HEK293 (cell line): ENCODE measurements around the gene INSL4.
A peak's percentile ranks its signal among the peaks of the same experiment; 100 is the strongest.

Experiments
- CTCF ChIA-PET: fragments of 350-600 bp; formaldehyde crosslinking; extraction: SDS; loops from one replicate; lab custom pipeline; 2021; ENCODE audit warnings: antibody characterized with exemption; lab: Yijun Ruan, JAX
- POLR2A ChIA-PET: fragments of 300-600 bp; formaldehyde crosslinking; extraction: SDS; loops from one replicate; lab custom pipeline; 2020; ENCODE audit warnings: antibody characterized with exemption, inconsistent platforms; lab: Yijun Ruan, JAX
- H3K27ac ChIP-seq: fragments of 200-500 bp; sonication (Bioruptor generic); 2 replicates; pipeline ENCODE4 v1.5.1; 2014; ENCODE audit warnings: low read depth, low read length, control low read depth, inconsistent platforms; ENCODE audit errors: extremely low read depth
- H3K36me3 ChIP-seq, 2 experiments: fragments of 200-500 bp in 1 of 2; sonication (Bioruptor generic) in 1 of 2; 1 replicate in 1 of 2; 2 replicates in 1 of 2; pipeline ENCODE4 v1.5.1; 2014 to 2017; ENCODE audit warnings: inconsistent platforms in 2 of 2, low read length in 2 of 2; ENCODE audit not compliant: control insufficient read depth in 2 of 2, insufficient read depth in 1 of 2
- H3K4me1 ChIP-seq: fragments of 200-500 bp; sonication (Bioruptor generic); 2 replicates; pipeline ENCODE4 v1.5.1; 2014; ENCODE audit warnings: mild to moderate bottlenecking, low read length, inconsistent platforms; ENCODE audit not compliant: control insufficient read depth, insufficient read depth
- H3K4me3 ChIP-seq: 2 replicates; pipeline ENCODE4 v1.5.1; 2011; ENCODE audit warnings: low read depth, mild to moderate bottlenecking, control low read depth, low read length, moderate library complexity
- H3K9me3 ChIP-seq: fragments of 200-500 bp; sonication (Bioruptor generic); 2 replicates; pipeline ENCODE4 v1.5.1; 2014; ENCODE audit warnings: low read depth, low read length, inconsistent platforms; ENCODE audit not compliant: control insufficient read depth, insufficient read depth
- GLI4 ChIP-seq: fragments of 450-650 bp; formaldehyde crosslinking; IDR thresholded peaks from 2 replicates; pipeline ENCODE4 v1.5.1; 2016; ENCODE audit warnings: missing biosample characterization, missing genetic modification characterization
- GLIS1 ChIP-seq: fragments of 450-650 bp; formaldehyde crosslinking; IDR thresholded peaks from 2 replicates; pipeline ENCODE4 v1.5.1; 2016; ENCODE audit warnings: missing biosample characterization, missing genetic modification characterization
- KLF10 ChIP-seq: fragments of 450-650 bp; IDR thresholded peaks from 2 replicates; pipeline ENCODE4 v1.5.1; 2018; ENCODE audit warnings: missing biosample characterization, mild to moderate bottlenecking, missing genetic modification characterization
- SP7 ChIP-seq: fragments of 450-650 bp; formaldehyde crosslinking; IDR thresholded peaks from 2 replicates; pipeline ENCODE4 v1.5.1; 2016; ENCODE audit warnings: missing biosample characterization, missing genetic modification characterization
- TCF7L2 ChIP-seq: IDR thresholded peaks from 2 replicates; pipeline ENCODE4 v1.6.1; 2011; ENCODE audit warnings: low read depth, mild to moderate bottlenecking, inconsistent platforms, low read length, moderate library complexity, borderline replicate concordance
- TRIM28 ChIP-seq: IDR thresholded peaks from 2 replicates; pipeline ENCODE4 v1.6.1; 2011; ENCODE audit warnings: low read length, control low read depth, borderline replicate concordance
- WT1 ChIP-seq: fragments of 450-650 bp; formaldehyde crosslinking; IDR thresholded peaks from 2 replicates; pipeline ENCODE4 v1.5.1; 2016; ENCODE audit warnings: missing biosample characterization, missing genetic modification characterization
- ZFP69B ChIP-seq: fragments of 450-650 bp; formaldehyde crosslinking; IDR thresholded peaks from 2 replicates; pipeline ENCODE4 v1.5.1; 2016; ENCODE audit warnings: missing biosample characterization, missing genetic modification characterization
- ZIC2 ChIP-seq: fragments of 450-650 bp; formaldehyde crosslinking; IDR thresholded peaks from 2 replicates; pipeline ENCODE4 v1.5.1; 2016; ENCODE audit warnings: missing biosample characterization, missing genetic modification characterization
- ZNF140 ChIP-seq: fragments of 450-650 bp; formaldehyde crosslinking; IDR thresholded peaks from 2 replicates; pipeline ENCODE4 v1.5.1; 2016; ENCODE audit warnings: missing biosample characterization, missing genetic modification characterization
- ZNF2 ChIP-seq: fragments of 450-650 bp; formaldehyde crosslinking; IDR thresholded peaks from 2 replicates; pipeline ENCODE4 v1.5.1; 2016; ENCODE audit warnings: missing biosample characterization, missing genetic modification characterization
- ZNF221 ChIP-seq: fragments of 450-650 bp; formaldehyde crosslinking; IDR thresholded peaks from 2 replicates; pipeline ENCODE4 v1.5.1; 2017; ENCODE audit warnings: missing biosample characterization, missing genetic modification characterization, borderline replicate concordance
- ZNF510 ChIP-seq: fragments of 450-650 bp; formaldehyde crosslinking; IDR thresholded peaks from 2 replicates; pipeline ENCODE4 v1.5.1; 2018; ENCODE audit warnings: mild to moderate bottlenecking, missing genetic modification characterization, missing biosample characterization; ENCODE audit not compliant: insufficient replicate concordance
- ZNF521 ChIP-seq: fragments of 450-650 bp; formaldehyde crosslinking; IDR thresholded peaks from 2 replicates; pipeline ENCODE4 v1.5.1; 2017; ENCODE audit warnings: missing biosample characterization, mild to moderate bottlenecking, missing genetic modification characterization
- ZNF530 ChIP-seq: fragments of 450-650 bp; formaldehyde crosslinking; IDR thresholded peaks from 2 replicates; pipeline ENCODE4 v1.5.1; 2016; ENCODE audit warnings: low read depth, missing biosample characterization, missing genetic modification characterization
- ZNF585B ChIP-seq: fragments of 450-650 bp; formaldehyde crosslinking; IDR thresholded peaks from 2 replicates; pipeline ENCODE4 v1.5.1; 2016; ENCODE audit warnings: missing biosample characterization, missing genetic modification characterization
- ZNF629 ChIP-seq: fragments of 450-650 bp; formaldehyde crosslinking; IDR thresholded peaks from 2 replicates; pipeline ENCODE4 v1.5.1; 2017; ENCODE audit warnings: missing biosample characterization, missing genetic modification characterization
- ZNF843 ChIP-seq: fragments of 450-650 bp; formaldehyde crosslinking; IDR thresholded peaks from 2 replicates; pipeline ENCODE4 v1.5.1; 2016; ENCODE audit warnings: missing biosample characterization, missing genetic modification characterization
- TF ChIP-seq, protein P1 (sequence below): fragments of 450-650 bp; formaldehyde crosslinking; IDR thresholded peaks from 2 replicates; pipeline ENCODE4 v1.5.1; 2017; ENCODE audit warnings: missing biosample characterization, missing genetic modification characterization
- TF ChIP-seq, protein P2 (sequence below): fragments of 450-650 bp; formaldehyde crosslinking; IDR thresholded peaks from 2 replicates; pipeline ENCODE4 v1.5.1; 2016; ENCODE audit warnings: missing biosample characterization, missing genetic modification characterization, borderline replicate concordance
- TF ChIP-seq, protein P3 (sequence below): fragments of 450-650 bp; formaldehyde crosslinking; IDR thresholded peaks from 2 replicates; pipeline ENCODE4; 2016; ENCODE audit warnings: missing biosample characterization, missing genetic modification characterization

The INSL4 gene

DNA sequence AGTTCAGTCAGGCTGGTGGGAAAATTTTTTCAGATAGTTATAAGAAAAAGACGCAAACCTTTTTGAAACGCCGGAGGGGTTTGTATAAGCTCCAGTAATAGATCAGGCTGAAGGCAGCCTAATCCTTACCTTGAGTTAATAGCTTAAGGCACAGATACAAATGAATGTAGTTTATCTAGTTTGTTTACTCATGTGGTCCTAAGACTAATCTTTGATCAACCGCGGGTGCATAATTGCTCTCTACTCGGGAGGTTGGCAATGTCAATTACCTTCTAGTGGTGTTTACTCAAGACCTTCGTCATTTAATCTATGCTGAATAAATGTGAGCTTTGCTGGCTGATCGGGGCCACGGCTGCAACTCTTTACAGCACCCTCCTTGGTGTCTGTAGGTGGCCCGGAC, 665 bp upstream of the INSL4 start:
- TF ChIP-seq WT1 = no peak
- TF ChIP-seq ZIC2 (tag by site-specific recombination) = no peak
- TF ChIP-seq TCF7L2 = peak; percentile 35; the same call in 1 of the 2 replicates
- no peak for TF ChIP-seq ZNF530 (tag by site-specific recombination)
- Histone ChIP-seq H3K9me3 (no peaks in the 10 kb centered on the region), H3K36me3 (no peaks in the 10 kb centered on the region), H3K4me1 (no peaks in the 10 kb centered on the region), H3K4me3 (no peak overlapping the region), H3K27ac (no peak overlapping the region)
- CTCF ChIA-PET = interaction anchor here (0.7 kb wide), 1 partner anchor 34 kb away, joined by 3 read pairs; no protein-coding TSS in a partner anchor
- POLR2A ChIA-PET = interaction anchor here (0.5 kb wide), 1 partner anchor 794 kb away, joined by 9 read pairs; no protein-coding TSS in a partner anchor

DNA sequence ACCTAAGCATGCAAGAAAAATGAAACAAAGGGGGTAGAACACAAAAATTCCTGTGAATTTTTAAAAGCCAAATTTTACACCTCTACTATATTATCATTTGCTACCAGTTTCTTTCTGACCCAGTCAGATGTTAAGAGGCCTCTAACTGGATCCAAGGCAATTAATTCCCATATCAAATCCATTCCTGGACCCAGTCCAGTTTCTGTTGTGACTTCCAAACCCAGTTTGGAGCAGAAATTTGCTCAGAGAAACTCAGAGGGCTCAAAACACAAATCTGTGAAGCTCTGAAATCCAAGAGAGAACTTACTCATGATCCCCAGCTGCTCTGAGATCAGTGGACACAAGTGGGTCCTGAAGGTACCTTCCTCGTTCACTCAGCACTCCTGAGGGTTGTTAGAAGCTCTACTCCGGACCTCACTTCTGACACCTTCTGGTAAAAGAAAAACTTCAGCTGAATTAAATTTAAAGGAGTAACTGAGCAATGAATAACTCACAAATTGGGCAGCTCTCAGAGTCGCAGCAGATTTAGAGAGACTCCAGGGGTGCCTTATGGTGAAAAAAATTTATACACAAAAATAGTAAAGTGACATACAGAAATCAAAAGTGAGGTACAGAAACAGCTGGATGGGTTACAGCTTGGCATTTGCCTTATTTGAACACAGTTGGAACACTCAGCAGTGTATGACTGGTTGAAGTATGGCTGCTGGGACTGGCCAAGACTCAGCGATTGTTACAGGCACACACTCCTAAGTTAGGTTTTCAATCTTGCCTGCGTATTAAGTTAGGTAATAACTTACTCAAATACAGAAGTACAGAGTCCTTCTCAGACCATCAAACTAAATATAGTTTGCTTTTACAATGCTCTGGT, 32.4 kb downstream of the INSL4 start:
- Histone ChIP-seq H3K4me1 (no peaks in the 10 kb centered on the region), H3K36me3 (no peaks in the 10 kb centered on the region), H3K27ac (no peak overlapping the region), H3K4me3 (no peak overlapping the region), H3K9me3 (no peaks in the 10 kb centered on the region)
- TF ChIP-seq ZFP69B (no peak), KLF10 (tag by site-specific recombination) (no peak), GLIS1 (tag by site-specific recombination) (no peak), ZNF221 (tag by site-specific recombination) (no peak), SP7 (tag by site-specific recombination) (no peak), GLI4 (tag by site-specific recombination) (no peak), ZNF585B (no peak), TRIM28 (no peak), ZNF510 (tag by site-specific recombination) (no peak), ZNF843 (tag by site-specific recombination) (no peak), ZNF140 (tag by site-specific recombination) (no peak), ZNF521 (tag by site-specific recombination) (no peak), ZNF2 (tag by site-specific recombination) (no peak), ZNF629 (tag by site-specific recombination) (no peak)
- TF ChIP-seq, protein P1, sequence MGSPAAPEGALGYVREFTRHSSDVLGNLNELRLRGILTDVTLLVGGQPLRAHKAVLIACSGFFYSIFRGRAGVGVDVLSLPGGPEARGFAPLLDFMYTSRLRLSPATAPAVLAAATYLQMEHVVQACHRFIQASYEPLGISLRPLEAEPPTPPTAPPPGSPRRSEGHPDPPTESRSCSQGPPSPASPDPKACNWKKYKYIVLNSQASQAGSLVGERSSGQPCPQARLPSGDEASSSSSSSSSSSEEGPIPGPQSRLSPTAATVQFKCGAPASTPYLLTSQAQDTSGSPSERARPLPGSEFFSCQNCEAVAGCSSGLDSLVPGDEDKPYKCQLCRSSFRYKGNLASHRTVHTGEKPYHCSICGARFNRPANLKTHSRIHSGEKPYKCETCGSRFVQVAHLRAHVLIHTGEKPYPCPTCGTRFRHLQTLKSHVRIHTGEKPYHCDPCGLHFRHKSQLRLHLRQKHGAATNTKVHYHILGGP (tag by site-specific recombination) = no peak
- TF ChIP-seq, protein P2, sequence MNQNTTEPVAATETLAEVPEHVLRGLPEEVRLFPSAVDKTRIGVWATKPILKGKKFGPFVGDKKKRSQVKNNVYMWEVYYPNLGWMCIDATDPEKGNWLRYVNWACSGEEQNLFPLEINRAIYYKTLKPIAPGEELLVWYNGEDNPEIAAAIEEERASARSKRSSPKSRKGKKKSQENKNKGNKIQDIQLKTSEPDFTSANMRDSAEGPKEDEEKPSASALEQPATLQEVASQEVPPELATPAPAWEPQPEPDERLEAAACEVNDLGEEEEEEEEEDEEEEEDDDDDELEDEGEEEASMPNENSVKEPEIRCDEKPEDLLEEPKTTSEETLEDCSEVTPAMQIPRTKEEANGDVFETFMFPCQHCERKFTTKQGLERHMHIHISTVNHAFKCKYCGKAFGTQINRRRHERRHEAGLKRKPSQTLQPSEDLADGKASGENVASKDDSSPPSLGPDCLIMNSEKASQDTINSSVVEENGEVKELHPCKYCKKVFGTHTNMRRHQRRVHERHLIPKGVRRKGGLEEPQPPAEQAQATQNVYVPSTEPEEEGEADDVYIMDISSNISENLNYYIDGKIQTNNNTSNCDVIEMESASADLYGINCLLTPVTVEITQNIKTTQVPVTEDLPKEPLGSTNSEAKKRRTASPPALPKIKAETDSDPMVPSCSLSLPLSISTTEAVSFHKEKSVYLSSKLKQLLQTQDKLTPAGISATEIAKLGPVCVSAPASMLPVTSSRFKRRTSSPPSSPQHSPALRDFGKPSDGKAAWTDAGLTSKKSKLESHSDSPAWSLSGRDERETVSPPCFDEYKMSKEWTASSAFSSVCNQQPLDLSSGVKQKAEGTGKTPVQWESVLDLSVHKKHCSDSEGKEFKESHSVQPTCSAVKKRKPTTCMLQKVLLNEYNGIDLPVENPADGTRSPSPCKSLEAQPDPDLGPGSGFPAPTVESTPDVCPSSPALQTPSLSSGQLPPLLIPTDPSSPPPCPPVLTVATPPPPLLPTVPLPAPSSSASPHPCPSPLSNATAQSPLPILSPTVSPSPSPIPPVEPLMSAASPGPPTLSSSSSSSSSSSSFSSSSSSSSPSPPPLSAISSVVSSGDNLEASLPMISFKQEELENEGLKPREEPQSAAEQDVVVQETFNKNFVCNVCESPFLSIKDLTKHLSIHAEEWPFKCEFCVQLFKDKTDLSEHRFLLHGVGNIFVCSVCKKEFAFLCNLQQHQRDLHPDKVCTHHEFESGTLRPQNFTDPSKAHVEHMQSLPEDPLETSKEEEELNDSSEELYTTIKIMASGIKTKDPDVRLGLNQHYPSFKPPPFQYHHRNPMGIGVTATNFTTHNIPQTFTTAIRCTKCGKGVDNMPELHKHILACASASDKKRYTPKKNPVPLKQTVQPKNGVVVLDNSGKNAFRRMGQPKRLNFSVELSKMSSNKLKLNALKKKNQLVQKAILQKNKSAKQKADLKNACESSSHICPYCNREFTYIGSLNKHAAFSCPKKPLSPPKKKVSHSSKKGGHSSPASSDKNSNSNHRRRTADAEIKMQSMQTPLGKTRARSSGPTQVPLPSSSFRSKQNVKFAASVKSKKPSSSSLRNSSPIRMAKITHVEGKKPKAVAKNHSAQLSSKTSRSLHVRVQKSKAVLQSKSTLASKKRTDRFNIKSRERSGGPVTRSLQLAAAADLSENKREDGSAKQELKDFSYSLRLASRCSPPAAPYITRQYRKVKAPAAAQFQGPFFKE = no peak
- TF ChIP-seq, protein P3, sequence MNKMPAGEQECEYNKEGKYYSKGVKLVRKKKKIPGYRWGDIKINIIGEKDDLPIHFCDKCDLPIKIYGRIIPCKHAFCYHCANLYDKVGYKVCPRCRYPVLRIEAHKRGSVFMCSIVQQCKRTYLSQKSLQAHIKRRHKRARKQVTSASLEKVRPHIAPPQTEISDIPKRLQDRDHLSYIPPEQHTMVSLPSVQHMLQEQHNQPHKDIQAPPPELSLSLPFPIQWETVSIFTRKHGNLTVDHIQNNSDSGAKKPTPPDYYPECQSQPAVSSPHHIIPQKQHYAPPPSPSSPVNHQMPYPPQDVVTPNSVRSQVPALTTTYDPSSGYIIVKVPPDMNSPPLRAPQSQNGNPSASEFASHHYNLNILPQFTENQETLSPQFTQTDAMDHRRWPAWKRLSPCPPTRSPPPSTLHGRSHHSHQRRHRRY (tag by site-specific recombination) = no peak
- ChIA-PET CTCF (interaction anchor here (0.5 to 1.2 kb wide), 5 partner anchors 77 to 371 kb away, joined by 3 to 6 read pairs (median 3); no protein-coding TSS in a partner anchor), POLR2A (no interaction called here)
